ENCODE measurements around the gene CELF5. TPM values are rescaled to one million over a fixed set of nuclear protein-coding genes. Genes with fewer than 3 reads are reported as not detected.
"Not testable (repeated sequence)": the region's sequence is repeated elsewhere in the genome, so short reads cannot be mapped to it uniquely, and the experiment has no call there.

The CELF5 gene
- total RNA-seq, 2 experiments from 2014 or later: not detected

GRCh38 chr19:3193256-3194105 is 31.0 kb upstream of the CELF5 start:
- peaks cover 17% of the 10 kb centered on the region for H3K36me3 Mint-ChIP-seq (ENCODE audit: low read depth)

DNA sequence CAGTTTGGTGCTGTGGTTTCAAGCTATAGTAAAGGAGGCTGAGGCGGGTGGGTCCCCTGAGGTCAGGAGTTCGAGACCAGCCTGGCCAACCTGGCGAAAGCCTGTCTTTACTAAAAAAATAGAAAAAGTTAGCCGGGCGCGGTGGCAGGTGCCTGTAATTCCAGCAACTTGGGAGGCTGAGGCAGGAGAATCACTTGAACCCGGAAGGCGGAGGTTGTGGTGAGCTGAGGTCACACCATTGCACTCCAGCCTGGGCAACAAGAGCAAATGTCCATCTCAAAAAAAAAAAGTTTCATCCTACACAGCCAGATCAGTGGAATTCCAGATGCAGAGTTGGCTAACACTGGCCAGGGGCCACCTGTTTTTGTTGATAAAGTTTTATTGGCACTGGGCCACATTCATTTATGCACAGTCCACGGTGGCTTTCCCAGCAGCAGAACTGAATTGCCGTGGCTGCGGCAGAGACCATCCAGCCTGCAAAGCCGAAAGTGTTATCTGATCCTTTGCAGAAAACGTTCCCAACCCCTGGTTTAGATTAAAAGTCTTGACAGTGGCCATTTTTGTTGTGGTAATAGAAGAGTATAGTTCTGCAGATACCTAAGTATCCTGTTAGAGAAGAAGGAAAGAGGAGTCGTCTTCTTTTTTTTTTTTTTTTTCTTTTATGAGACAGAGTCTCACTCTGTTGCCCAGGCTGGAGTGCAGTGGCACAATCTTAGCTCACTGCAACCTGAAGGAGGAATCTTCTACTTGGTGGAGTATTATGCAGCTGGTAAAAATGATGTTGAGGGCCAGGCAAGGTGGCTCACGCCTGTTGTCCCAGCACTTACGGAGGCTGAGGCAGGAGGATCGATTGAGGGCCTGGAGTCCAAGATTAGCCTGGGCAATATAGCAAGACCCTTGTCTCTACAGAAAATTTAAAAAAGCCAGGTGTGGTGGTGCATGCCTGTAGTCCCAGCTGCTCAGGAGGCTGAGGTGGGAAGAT is 30.1 kb upstream of the CELF5 start:
- H3K4me1 Mint-ChIP-seq (ENCODE audit: low read depth): peaks cover 5% of the 10 kb centered on the region
- CTCF ChIA-PET: no interaction called here
- intact Hi-C loops (cut with micrococcal nuclease): no loop called here
- H3K9me3 Mint-ChIP-seq: no peaks in the 10 kb centered on the region
- DNase-seq: no peak
- H3K36me3 Mint-ChIP-seq (ENCODE audit: low read depth): peaks cover 16% of the 10 kb centered on the region
- no peak overlapping the region for H3K27ac Mint-ChIP-seq
- no peak overlapping the region for H3K4me3 Mint-ChIP-seq
- H3K27me3 Mint-ChIP-seq (ENCODE audit: low read depth): no peaks in the 10 kb centered on the region

More at GRCh38 chr19:3193256-3194105, 31.0 kb upstream of the CELF5 start:
- no peaks in the 10 kb centered on the region for H3K9me3 Mint-ChIP-seq
- H3K4me1 Mint-ChIP-seq (ENCODE audit: low read depth): peaks cover 13% of the 10 kb centered on the region
- CTCF ChIA-PET: no interaction called here
- H3K27me3 Mint-ChIP-seq (ENCODE audit: low read depth): no peaks in the 10 kb centered on the region
- no peak overlapping the region for H3K27ac Mint-ChIP-seq
- DNase-seq: no peak
- no peak overlapping the region for H3K4me3 Mint-ChIP-seq
- intact Hi-C loops (cut with micrococcal nuclease): no loop called here

GRCh38 chr19:3196064-3196932 is 28.2 kb upstream of the CELF5 start:
- CTCF ChIA-PET: no interaction called here
- no peak overlapping the region for H3K27ac Mint-ChIP-seq
- H3K4me3 Mint-ChIP-seq: no peak overlapping the region
- intact Hi-C loops (cut with micrococcal nuclease): no loop called here
- no peak for DNase-seq
- H3K4me1 Mint-ChIP-seq (ENCODE audit: low read depth): no peaks in the 10 kb centered on the region
- H3K9me3 Mint-ChIP-seq: no peaks in the 10 kb centered on the region
- peaks cover 11% of the 10 kb centered on the region for H3K36me3 Mint-ChIP-seq (ENCODE audit: low read depth)
- no peaks in the 10 kb centered on the region for H3K27me3 Mint-ChIP-seq (ENCODE audit: low read depth)

- H3K4me1 Mint-ChIP-seq (ENCODE audit: low read depth): no peaks in the 10 kb centered on the region
- no peak overlapping the region for H3K27ac Mint-ChIP-seq
- no peak overlapping the region for H3K4me3 Mint-ChIP-seq
- intact Hi-C loops (cut with micrococcal nuclease): no loop called here
- peaks cover 11% of the 10 kb centered on the region for H3K36me3 Mint-ChIP-seq (ENCODE audit: low read depth)
- CTCF ChIA-PET: no interaction called here
- no peak for DNase-seq
- no peaks in the 10 kb centered on the region for H3K27me3 Mint-ChIP-seq (ENCODE audit: low read depth)
- H3K9me3 Mint-ChIP-seq: no peaks in the 10 kb centered on the region
These were observed 27.6 kb upstream of the CELF5 start for GRCh38 chr19:3196933-3197205.

DNA sequence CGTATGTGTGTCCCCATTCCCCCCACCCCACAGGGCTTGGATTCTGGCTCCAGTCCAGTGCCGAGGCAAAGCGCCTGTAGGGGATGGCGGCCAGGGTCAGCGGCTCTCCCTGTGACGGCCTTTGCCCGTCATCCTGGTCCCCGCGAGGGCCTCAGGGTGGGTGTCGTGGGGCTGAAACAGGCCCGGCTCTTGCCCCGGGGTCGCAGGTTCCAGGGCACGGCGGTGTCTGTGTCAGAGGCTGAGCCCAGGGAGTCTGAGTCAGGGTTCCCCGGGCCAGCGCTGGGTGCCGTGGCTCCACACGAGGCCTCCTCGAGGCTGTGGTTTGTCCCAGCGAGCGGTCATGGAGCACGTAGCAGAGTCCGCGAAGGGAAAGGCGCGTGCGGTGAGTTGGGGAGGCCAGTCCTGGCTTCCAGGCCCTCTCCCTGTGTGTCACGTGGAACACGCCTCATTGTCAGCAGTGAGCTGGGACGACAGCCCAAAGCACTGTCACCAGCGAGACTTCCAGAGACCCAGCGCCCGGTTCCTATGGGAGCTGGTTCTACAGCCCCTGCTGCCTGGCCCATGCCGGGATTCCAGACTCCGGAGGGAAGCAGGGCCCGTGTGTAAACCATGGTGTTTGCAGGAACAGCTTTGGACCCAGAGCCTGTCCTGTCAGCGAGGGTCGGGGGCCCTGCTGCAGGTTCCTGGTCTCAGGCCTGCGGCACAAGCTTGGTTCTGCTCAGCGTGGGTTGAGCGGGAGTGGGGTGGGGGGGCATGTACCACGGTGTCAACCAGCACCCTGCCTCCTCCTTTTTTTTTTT is 25.4 kb upstream of the CELF5 start:
- DNase-seq: no peak

GRCh38 chr19:3201072-3201700 is 23.3 kb upstream of the CELF5 start:
- no peak for DNase-seq
- Mint-ChIP-seq H3K9me3 (no peaks in the 10 kb centered on the region), H3K27me3 (ENCODE audit: low read depth) (no peaks in the 10 kb centered on the region), H3K27ac (no peak overlapping the region), H3K4me3 (no peak overlapping the region), H3K36me3 (ENCODE audit: low read depth) (peaks cover 3% of the 10 kb centered on the region), H3K4me1 (ENCODE audit: low read depth) (no peaks in the 10 kb centered on the region)
- CTCF ChIA-PET: no interaction called here
- intact Hi-C loops (cut with micrococcal nuclease): no loop called here

More for the DNA sequence above, 25.4 kb upstream of the CELF5 start:
- Mint-ChIP-seq H3K27me3 (ENCODE audit: low read depth) (no peaks in the 10 kb centered on the region), H3K4me3 (no peak overlapping the region), H3K36me3 (ENCODE audit: low read depth) (peaks cover 11% of the 10 kb centered on the region), H3K9me3 (no peaks in the 10 kb centered on the region), H3K27ac (no peak overlapping the region), H3K4me1 (ENCODE audit: low read depth) (no peaks in the 10 kb centered on the region)
- intact Hi-C loops (cut with micrococcal nuclease): no loop called here
- CTCF ChIA-PET: no interaction called here

GRCh38 chr19:3201911-3202310 is 22.6 kb upstream of the CELF5 start:
- no peak for DNase-seq
- H3K4me3 Mint-ChIP-seq: no peak overlapping the region
- H3K4me1 Mint-ChIP-seq (ENCODE audit: low read depth): no peaks in the 10 kb centered on the region
- CTCF ChIA-PET: no interaction called here
- H3K27ac Mint-ChIP-seq: no peak overlapping the region
- H3K9me3 Mint-ChIP-seq: no peaks in the 10 kb centered on the region
- intact Hi-C loops (cut with micrococcal nuclease): no loop called here
- peaks cover 3% of the 10 kb centered on the region for H3K36me3 Mint-ChIP-seq (ENCODE audit: low read depth)
- H3K27me3 Mint-ChIP-seq (ENCODE audit: low read depth): no peaks in the 10 kb centered on the region

DNA sequence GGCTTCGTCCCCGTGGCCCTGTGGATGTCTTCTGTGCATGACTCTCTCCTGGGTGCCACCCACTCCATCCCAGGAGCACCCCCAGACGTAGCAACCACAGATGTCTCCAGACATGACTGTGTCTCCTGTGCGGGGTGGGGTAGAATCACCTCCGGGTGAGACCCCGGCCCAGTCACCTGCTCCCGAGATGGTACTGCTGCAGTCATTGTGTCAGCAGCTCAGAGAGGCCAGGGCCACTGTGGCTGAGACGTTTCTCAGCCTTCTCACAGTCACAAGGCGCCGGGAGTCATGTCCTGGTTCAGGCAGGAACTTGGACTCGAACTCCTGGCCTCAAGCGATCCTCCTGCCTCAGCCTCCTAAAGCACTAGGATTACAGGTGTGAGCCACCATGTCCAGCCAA is 22.1 kb upstream of the CELF5 start:
- CTCF ChIA-PET: no interaction called here
- no peaks in the 10 kb centered on the region for H3K27me3 Mint-ChIP-seq (ENCODE audit: low read depth)
- peaks cover 3% of the 10 kb centered on the region for H3K36me3 Mint-ChIP-seq (ENCODE audit: low read depth)
- H3K27ac Mint-ChIP-seq: no peak overlapping the region
- intact Hi-C loops (cut with micrococcal nuclease): no loop called here
- H3K4me3 Mint-ChIP-seq: no peak overlapping the region
- no peaks in the 10 kb centered on the region for H3K4me1 Mint-ChIP-seq (ENCODE audit: low read depth)
- DNase-seq: no peak
- no peaks in the 10 kb centered on the region for H3K9me3 Mint-ChIP-seq

GRCh38 chr19:3202895-3203294 is 21.6 kb upstream of the CELF5 start:
- CTCF ChIA-PET: not testable (repeated sequence)

GRCh38 chr19:3203805-3204645 is 20.4 kb upstream of the CELF5 start:
- H3K4me1 Mint-ChIP-seq (ENCODE audit: low read depth): no peaks in the 10 kb centered on the region
- no peak overlapping the region for H3K27ac Mint-ChIP-seq
- no peak for DNase-seq
- CTCF ChIA-PET: no interaction called here
- H3K36me3 Mint-ChIP-seq (ENCODE audit: low read depth): peaks cover 3% of the 10 kb centered on the region
- no peaks in the 10 kb centered on the region for H3K27me3 Mint-ChIP-seq (ENCODE audit: low read depth)
- intact Hi-C loops (cut with micrococcal nuclease): no loop called here
- H3K4me3 Mint-ChIP-seq: no peak overlapping the region
- no peaks in the 10 kb centered on the region for H3K9me3 Mint-ChIP-seq

More at GRCh38 chr19:3202895-3203294, 21.6 kb upstream of the CELF5 start:
- H3K4me1 Mint-ChIP-seq (ENCODE audit: low read depth); H3K4me3 Mint-ChIP-seq; intact Hi-C loops (cut with micrococcal nuclease); H3K36me3 Mint-ChIP-seq (ENCODE audit: low read depth); H3K27ac Mint-ChIP-seq; H3K27me3 Mint-ChIP-seq (ENCODE audit: low read depth); DNase-seq; H3K9me3 Mint-ChIP-seq: not testable (repeated sequence)
